NCI-H1436 (cell line): Measurements from ENCODE around the gene KIF5A.
A peak's percentile ranks its signal among the peaks of the same experiment; 100 is the strongest.

Source experiments
- DNase-seq: peaks from one replicate; lab custom pipeline; 2025; lab: John Stamatoyannopoulos, UW

KIF5A gene

GRCh38 chr12:57632073-57632957 is 82.5 kb downstream of the KIF5A start:
- DNase-seq, result no peak

DNA sequence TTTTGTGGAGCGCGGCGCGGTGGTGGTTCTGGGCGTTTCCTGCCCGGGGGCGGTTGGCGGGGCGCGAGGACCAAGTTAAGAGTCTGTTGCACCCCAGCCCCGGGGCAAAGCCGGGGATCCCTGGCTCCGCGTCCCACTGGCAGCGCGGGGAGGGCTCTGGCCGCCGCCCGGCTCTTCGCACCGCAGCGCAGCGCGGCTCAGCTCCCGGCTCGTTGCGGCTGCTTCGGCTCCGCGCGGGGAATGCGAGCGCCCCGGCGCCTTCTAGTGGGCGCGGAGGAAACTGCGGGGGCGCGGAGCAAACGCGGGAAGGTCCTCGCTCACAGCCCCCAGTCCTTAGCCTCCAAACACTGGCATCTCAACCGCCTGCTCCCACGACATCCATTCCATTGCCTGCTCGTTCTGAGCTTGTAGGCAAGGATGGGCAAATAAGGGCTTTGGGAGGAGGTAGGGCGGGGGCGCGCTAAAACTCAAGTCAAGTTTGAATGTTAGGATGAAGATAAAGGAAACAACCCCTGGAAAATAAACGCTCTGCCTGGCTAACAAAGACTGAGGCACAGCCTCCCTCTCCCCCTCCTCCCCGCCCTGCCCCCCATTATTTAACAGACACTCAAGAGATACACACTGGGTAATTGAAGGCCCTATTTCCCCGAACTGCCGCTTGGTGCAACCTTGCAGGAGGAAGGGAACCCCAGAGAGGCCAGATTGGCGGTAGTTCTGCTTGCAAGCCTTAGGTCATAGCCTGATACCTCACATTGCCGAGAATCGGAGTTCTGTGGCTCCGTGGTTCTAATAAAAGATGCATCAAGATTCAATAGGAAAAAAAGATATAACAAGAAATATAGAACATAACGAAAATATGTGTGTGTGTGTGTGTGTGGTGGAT is 83.4 kb downstream of the KIF5A start, which contains the start of gene B4GALNT1:
TSS of gene B4GALNT1 (minus strand) at position 244 of the 883 bp plus-strand sequence. CDS start 1,069 bp downstream, outside the sequence.
- DNase-seq, result peak; percentile 76
